GM18505 (cell line): ENCODE measurements around the gene NECTIN1.
"Not testable (repeated sequence)": the region's sequence is repeated elsewhere in the genome, so short reads cannot be mapped to it uniquely, and the experiment has no call there.

Source experiments
- ATAC-seq: cut with Tn5 transposase; IDR thresholded peaks from one replicate; pipeline ENCODE4 v1.9.1; 2021; ENCODE audit not compliant: unreplicated experiment
- POLR2A ChIP-seq: IDR thresholded peaks from 4 replicates; pipeline ENCODE4 v1.6.1; 2011; ENCODE audit warnings: borderline replicate concordance; ENCODE audit not compliant: insufficient read depth, insufficient read length; ENCODE audit errors: extremely low read depth

The NECTIN1 gene

GRCh38 chr11:119614222-119615002, 114.6 kb downstream of the NECTIN1 start:
- ATAC-seq: no peak
- no peak for TF ChIP-seq POLR2A

- ATAC-seq: no peak
- TF ChIP-seq POLR2A: no peak
Measured at GRCh38 chr11:119612814-119613213, 116.2 kb downstream of the NECTIN1 start.

GRCh38 chr11:119610836-119611426, 118.1 kb downstream of the NECTIN1 start:
- ATAC-seq: no peak
- TF ChIP-seq POLR2A: no peak

GRCh38 chr11:119608781-119609180, 120.2 kb downstream of the NECTIN1 start:
- ATAC-seq: no peak
- TF ChIP-seq POLR2A: no peak

GRCh38 chr11:119608201-119608600, 120.8 kb downstream of the NECTIN1 start:
- no peak for TF ChIP-seq POLR2A
- ATAC-seq: no peak

GRCh38 chr11:119607726-119608125, 121.3 kb downstream of the NECTIN1 start:
- ATAC-seq: no peak
- no peak for TF ChIP-seq POLR2A

- ATAC-seq: no peak
- no peak for TF ChIP-seq POLR2A
Measured at GRCh38 chr11:119605137-119605665, 123.8 kb downstream of the NECTIN1 start.

- ATAC-seq: no peak
- no peak for TF ChIP-seq POLR2A
Measured at GRCh38 chr11:119602745-119603373, 126.1 kb downstream of the NECTIN1 start.

GRCh38 chr11:119599864-119600541, 129.0 kb downstream of the NECTIN1 start:
- no peak for ATAC-seq
- TF ChIP-seq POLR2A: no peak

GRCh38 chr11:119595941-119596340, 133.1 kb downstream of the NECTIN1 start:
- not testable (repeated sequence) for ATAC-seq

- no peak for ATAC-seq
- TF ChIP-seq POLR2A: no peak
Measured at GRCh38 chr11:119594639-119595249, 134.3 kb downstream of the NECTIN1 start.

GRCh38 chr11:119593346-119593745, 135.7 kb downstream of the NECTIN1 start:
- TF ChIP-seq POLR2A: no peak
- ATAC-seq: no peak

- TF ChIP-seq POLR2A: no peak
- ATAC-seq: no peak
Measured at GRCh38 chr11:119592642-119593041, 136.4 kb downstream of the NECTIN1 start.
